Naive thymus-derived CD8-positive, alpha-beta T cell (primary cell): Measurements from ENCODE around the gene DIRAS2. TPM values are rescaled to one million over a fixed set of nuclear protein-coding genes. Genes with fewer than 3 reads are reported as not detected.
"Not testable (repeated sequence)": the region's sequence is repeated elsewhere in the genome, so short reads cannot be mapped to it uniquely, and the experiment has no call there.

ENCODE experiments used
- ATAC-seq, 2 donors: fragments of 150-1000 bp; cut with Tn5 transposase in 1 of 2; sonication (Bioruptor Pico), chemical (Tn5 transposase) in 1 of 2; 1 replicate in 1 of 2; 2 replicates in 1 of 2; pipeline ENCODE4 v1.10.0; 2021; ENCODE audit warnings: mild to moderate bottlenecking in 2 of 2, moderate library complexity in 2 of 2
- POLR2A ChIA-PET: fragments of 350-600 bp; sonication (Branson Sonifier 250); formaldehyde crosslinking; loops from one replicate; lab custom pipeline; 2021; ENCODE audit warnings: antibody characterized with exemption; lab: Charles Lee
- DNase-seq, 10 donors: peaks; one replicate each; pipeline versions ENCODE4 v3.0.0 to v3.0.0-alpha.2; 2020 to 2022
- H3K27ac Mint-ChIP-seq, 10 donors: one replicate each; pipeline ENCODE4 v1.8.0; 2020 to 2022; ENCODE audit warnings: mild to moderate bottlenecking in 10 of 10, mixed read lengths in 10 of 10, moderate library complexity in 4 of 10, inconsistent platforms in 1 of 10
- H3K27me3 Mint-ChIP-seq, 5 donors: one replicate each; pipeline ENCODE4 v1.8.0; 2021 to 2022; ENCODE audit warnings: mixed read lengths in 5 of 5
- H3K36me3 Mint-ChIP-seq, 3 donors: one replicate each; pipeline ENCODE4 v1.8.0; 2020 to 2022; ENCODE audit warnings: mixed read lengths in 3 of 3, mild to moderate bottlenecking in 2 of 3, inconsistent platforms in 1 of 3
- H3K4me1 Mint-ChIP-seq, 4 donors: one replicate each; pipeline ENCODE4 v1.8.0; 2021 to 2022; ENCODE audit warnings: mixed read lengths in 4 of 4
- H3K4me3 Mint-ChIP-seq, 10 donors: one replicate each; pipeline ENCODE4 v1.8.0; 2020 to 2022; ENCODE audit warnings: mild to moderate bottlenecking in 10 of 10, mixed read lengths in 10 of 10, moderate library complexity in 6 of 10, inconsistent platforms in 1 of 10
- H3K9me3 Mint-ChIP-seq, 9 donors: one replicate each; pipeline ENCODE4 v1.8.0; 2020 to 2022; ENCODE audit warnings: mixed read lengths in 9 of 9, mild to moderate bottlenecking in 3 of 9, inconsistent platforms in 1 of 9, moderate library complexity in 1 of 9
- polyA plus RNA-seq, 3 donors: library from polyadenylated mRNA; unstranded; fragments of 300-500 nt; fragmentation: Illumina TruSeq; gene quantifications; one replicate each; pipeline ENCODE4 v1.2.3, GENCODE V29; 2021
- total RNA-seq, 8 experiments: library from RNA in 2 of 8; stranded (reverse) in 2 of 8; gene quantifications; one replicate each; pipeline ENCODE4 v1.2.3 and lab custom pipeline; 2021 to 2026

The DIRAS2 gene
- total RNA-seq (not detected), polyA plus RNA-seq (not detected), total RNA-seq (lab: John Stamatoyannopoulos, UW) (0 reads per million in 6 experiments)

DNA sequence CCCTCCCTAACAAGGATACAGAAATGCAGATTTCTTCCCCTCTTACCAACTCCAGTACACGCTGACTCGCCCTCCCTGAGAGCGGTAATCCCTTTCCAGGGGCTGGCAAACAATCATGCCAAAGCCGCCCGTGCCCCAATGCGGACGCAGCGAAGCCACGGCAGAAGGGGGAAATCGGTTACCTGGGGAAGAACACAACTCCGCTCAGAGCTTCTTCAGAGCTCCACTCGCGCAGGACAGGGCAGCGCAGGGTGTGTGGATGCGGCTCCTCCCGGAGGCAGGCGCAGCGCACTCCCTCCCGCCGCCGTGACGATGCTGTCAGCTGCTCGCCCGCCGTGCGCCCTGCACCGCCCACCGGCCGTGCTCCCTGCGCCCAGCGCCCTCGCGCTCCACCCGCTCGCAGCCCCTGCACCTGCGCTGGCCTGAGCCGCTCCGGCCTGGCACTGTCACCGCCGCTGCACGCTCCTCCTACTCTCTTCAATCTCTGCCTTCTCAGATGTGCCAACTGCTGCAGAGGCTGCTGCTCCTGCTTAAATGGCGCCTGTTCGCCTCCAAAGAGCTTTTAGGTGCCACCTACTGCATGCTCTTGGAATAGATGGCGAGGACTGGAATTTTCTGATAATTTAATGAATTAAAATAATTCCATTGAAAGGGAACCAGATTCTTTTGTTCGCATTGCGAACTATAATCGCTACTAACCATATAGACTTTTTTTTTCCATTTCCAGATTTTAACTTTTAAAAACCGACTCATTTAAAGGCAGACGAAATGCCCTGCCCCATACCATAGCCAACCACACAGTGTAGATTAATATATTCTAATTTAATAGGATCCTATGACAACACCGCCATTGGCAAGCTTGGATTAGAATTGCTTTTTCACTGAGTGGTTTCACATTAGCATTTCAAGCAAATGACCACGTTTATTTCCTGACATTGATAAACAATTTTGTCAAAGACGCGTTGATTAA lies at the start of gene DIRAS2:
TSS of gene DIRAS2 (minus strand) at position 255 of the 970 bp plus-strand sequence. CDS start 28,997 bp downstream, outside the sequence.
- H3K27me3 Mint-ChIP-seq: peaks cover 38 to 77% (median 50%) of the 10 kb centered on the region in 5 donors
- H3K4me3 Mint-ChIP-seq: peak within 1 kb of the TSS in 9 of 10 donors; percentile 22 to 68 (median 57)
- ATAC-seq: peak in 1 of 2 donors; percentile 16
- H3K9me3 Mint-ChIP-seq: no peaks in the 10 kb centered on the region
- H3K36me3 Mint-ChIP-seq: peaks cover 0 to 3% (median 0%) of the 10 kb centered on the region in 3 donors
- DNase-seq: no peak
- POLR2A ChIA-PET: no interaction called here
- no peak within 1 kb of the TSS for H3K27ac Mint-ChIP-seq
- peaks cover 1 to 15% (median 11%) of the 10 kb centered on the region in 4 donors for H3K4me1 Mint-ChIP-seq

DNA sequence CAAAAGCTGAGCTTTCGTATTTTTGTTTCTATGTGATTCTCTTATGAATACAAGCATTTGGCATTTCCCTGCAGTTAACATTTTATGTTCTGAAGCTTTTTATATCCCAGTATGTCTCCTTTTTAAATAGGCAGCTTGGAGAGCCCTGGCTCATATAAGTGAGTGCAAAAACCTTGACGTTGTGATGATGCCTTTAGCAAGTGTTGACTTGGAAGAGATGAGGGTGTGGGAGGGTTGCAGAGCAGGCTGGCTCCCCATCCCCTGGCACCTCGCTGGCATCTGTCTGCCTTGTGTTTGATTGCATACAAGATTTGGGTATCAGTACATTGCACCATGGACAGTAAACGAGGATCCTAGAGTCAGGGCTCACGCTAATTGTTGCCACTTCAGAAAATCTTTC lies 42.1 kb upstream of the DIRAS2 start:
- H3K4me3 Mint-ChIP-seq: no peak overlapping the region
- H3K36me3 Mint-ChIP-seq: no peaks in the 10 kb centered on the region
- ATAC-seq (no peak), DNase-seq (no peak)
- H3K27ac Mint-ChIP-seq: no peak overlapping the region
- H3K9me3 Mint-ChIP-seq: peaks cover 0 to 10% (median 2%) of the 10 kb centered on the region in 9 donors
- H3K27me3 Mint-ChIP-seq: peaks cover 0 to 18% (median 5%) of the 10 kb centered on the region in 5 donors
- H3K4me1 Mint-ChIP-seq: no peaks in the 10 kb centered on the region
- POLR2A ChIA-PET: no interaction called here

- H3K4me3 Mint-ChIP-seq: no peak overlapping the region
- H3K36me3 Mint-ChIP-seq: no peaks in the 10 kb centered on the region
- H3K9me3 Mint-ChIP-seq: peaks cover 0 to 9% (median 2%) of the 10 kb centered on the region in 9 donors
- ATAC-seq (no peak), DNase-seq (no peak)
- H3K4me1 Mint-ChIP-seq: no peaks in the 10 kb centered on the region
- H3K27me3 Mint-ChIP-seq: peaks cover 0 to 17% (median 5%) of the 10 kb centered on the region in 5 donors
- no peak overlapping the region for H3K27ac Mint-ChIP-seq
- POLR2A ChIA-PET: no interaction called here
Measured at GRCh38 chr9:90684106-90684505, 41.5 kb upstream of the DIRAS2 start.

- DNase-seq (no peak), ATAC-seq (no peak)
- Mint-ChIP-seq H3K4me1 (no peaks in the 10 kb centered on the region), H3K27me3 (peaks cover 0 to 7% (median 3%) of the 10 kb centered on the region in 5 donors), H3K9me3 (no peaks in the 10 kb centered on the region), H3K36me3 (no peaks in the 10 kb centered on the region), H3K4me3 (no peak overlapping the region), H3K27ac (no peak overlapping the region)
- POLR2A ChIA-PET: no interaction called here
Measured at GRCh38 chr9:90680534-90680933, 37.9 kb upstream of the DIRAS2 start.

DNA sequence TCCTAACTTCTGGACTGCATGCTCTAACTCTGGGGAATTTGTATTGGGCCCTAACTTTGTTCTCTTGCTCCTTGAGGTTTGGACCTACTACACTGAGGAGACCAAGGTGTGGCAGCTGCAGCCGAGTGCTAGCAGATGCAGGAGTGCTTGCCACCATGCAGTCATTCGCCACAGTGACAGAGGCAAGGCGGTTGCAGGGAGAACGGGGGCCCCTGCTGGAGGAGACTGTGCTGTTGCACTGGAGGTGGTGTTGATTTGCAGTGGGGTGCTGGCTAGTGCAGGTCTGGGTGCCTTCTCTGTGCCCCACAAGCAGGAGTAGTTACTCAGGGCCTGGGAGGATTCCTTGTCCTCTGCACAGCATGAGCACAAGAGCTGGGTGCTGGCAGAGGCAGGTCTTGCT lies 22.4 kb upstream of the DIRAS2 start:
- H3K4me3 Mint-ChIP-seq: no peak overlapping the region
- peaks cover 3 to 19% (median 13%) of the 10 kb centered on the region in 9 donors for H3K9me3 Mint-ChIP-seq
- H3K4me1 Mint-ChIP-seq: no peaks in the 10 kb centered on the region
- POLR2A ChIA-PET: no interaction called here
- DNase-seq (no peak), ATAC-seq (no peak)
- H3K27me3 Mint-ChIP-seq: peaks cover 12 to 70% (median 42%) of the 10 kb centered on the region in 5 donors
- H3K36me3 Mint-ChIP-seq: no peaks in the 10 kb centered on the region
- H3K27ac Mint-ChIP-seq: no peak overlapping the region

- Mint-ChIP-seq H3K4me1 (no peaks in the 10 kb centered on the region), H3K4me3 (no peak overlapping the region), H3K9me3 (peaks cover 0 to 17% (median 10%) of the 10 kb centered on the region in 9 donors), H3K27me3 (peaks cover 4 to 42% (median 22%) of the 10 kb centered on the region in 5 donors), H3K36me3 (peaks cover 0 to 5% (median 0%) of the 10 kb centered on the region in 3 donors), H3K27ac (no peak overlapping the region)
- ATAC-seq (no peak), DNase-seq (no peak)
- POLR2A ChIA-PET: no interaction called here
Measured at GRCh38 chr9:90659650-90660364, 17.2 kb upstream of the DIRAS2 start.

- H3K27me3 Mint-ChIP-seq: peaks cover 4 to 32% (median 19%) of the 10 kb centered on the region in 5 donors
- H3K27ac Mint-ChIP-seq: no peak overlapping the region
- H3K9me3 Mint-ChIP-seq: peaks cover 0 to 10% (median 5%) of the 10 kb centered on the region in 9 donors
- ATAC-seq (no peak), DNase-seq (no peak)
- peaks cover 0 to 5% (median 0%) of the 10 kb centered on the region in 3 donors for H3K36me3 Mint-ChIP-seq
- POLR2A ChIA-PET: no interaction called here
- H3K4me3 Mint-ChIP-seq: no peak overlapping the region
- no peaks in the 10 kb centered on the region for H3K4me1 Mint-ChIP-seq
Measured at GRCh38 chr9:90658783-90659182, 16.2 kb upstream of the DIRAS2 start.

- H3K36me3 Mint-ChIP-seq: peaks cover 0 to 5% (median 0%) of the 10 kb centered on the region in 3 donors
- peaks cover 0 to 9% (median 5%) of the 10 kb centered on the region in 9 donors for H3K9me3 Mint-ChIP-seq
- DNase-seq: no peak
- no peaks in the 10 kb centered on the region for H3K4me1 Mint-ChIP-seq
- H3K27ac Mint-ChIP-seq: no peak overlapping the region
- POLR2A ChIA-PET: no interaction called here
- H3K27me3 Mint-ChIP-seq: peaks cover 3 to 26% (median 17%) of the 10 kb centered on the region in 5 donors
- no peak overlapping the region for H3K4me3 Mint-ChIP-seq
- no peak for ATAC-seq
Measured at GRCh38 chr9:90658181-90658580, 15.6 kb upstream of the DIRAS2 start.

GRCh38 chr9:90656876-90657275 lies 14.3 kb upstream of the DIRAS2 start:
- H3K4me1 Mint-ChIP-seq, POLR2A ChIA-PET, H3K4me3 Mint-ChIP-seq, ATAC-seq, H3K27ac Mint-ChIP-seq, DNase-seq, H3K36me3 Mint-ChIP-seq: not testable (repeated sequence)
- Mint-ChIP-seq H3K27me3 (peaks cover 0 to 13% (median 10%) of the 10 kb centered on the region in 5 donors), H3K9me3 (peaks cover 0 to 13% (median 6%) of the 10 kb centered on the region in 9 donors)

GRCh38 chr9:90651246-90651645 lies 8.6 kb upstream of the DIRAS2 start:
- Mint-ChIP-seq H3K9me3 (peaks cover 10 to 33% (median 17%) of the 10 kb centered on the region in 9 donors), H3K4me3 (no peak overlapping the region), H3K27ac (no peak overlapping the region), H3K36me3 (peaks cover 0 to 19% (median 2%) of the 10 kb centered on the region in 3 donors), H3K4me1 (no peaks in the 10 kb centered on the region), H3K27me3 (peaks cover 11 to 36% (median 20%) of the 10 kb centered on the region in 5 donors)
- POLR2A ChIA-PET: no interaction called here
- ATAC-seq (no peak), DNase-seq (no peak)

GRCh38 chr9:90647843-90648242 lies 5.2 kb upstream of the DIRAS2 start:
- no peak overlapping the region for H3K27ac Mint-ChIP-seq
- H3K9me3 Mint-ChIP-seq: peaks cover 10 to 33% (median 17%) of the 10 kb centered on the region in 9 donors
- ATAC-seq (no peak), DNase-seq (no peak)
- peaks cover 1 to 3% (median 2%) of the 10 kb centered on the region in 4 donors for H3K4me1 Mint-ChIP-seq
- peaks cover 31 to 60% (median 41%) of the 10 kb centered on the region in 5 donors for H3K27me3 Mint-ChIP-seq
- no peak overlapping the region for H3K4me3 Mint-ChIP-seq
- H3K36me3 Mint-ChIP-seq: peaks cover 0 to 19% (median 2%) of the 10 kb centered on the region in 3 donors
- POLR2A ChIA-PET: no interaction called here

DNA sequence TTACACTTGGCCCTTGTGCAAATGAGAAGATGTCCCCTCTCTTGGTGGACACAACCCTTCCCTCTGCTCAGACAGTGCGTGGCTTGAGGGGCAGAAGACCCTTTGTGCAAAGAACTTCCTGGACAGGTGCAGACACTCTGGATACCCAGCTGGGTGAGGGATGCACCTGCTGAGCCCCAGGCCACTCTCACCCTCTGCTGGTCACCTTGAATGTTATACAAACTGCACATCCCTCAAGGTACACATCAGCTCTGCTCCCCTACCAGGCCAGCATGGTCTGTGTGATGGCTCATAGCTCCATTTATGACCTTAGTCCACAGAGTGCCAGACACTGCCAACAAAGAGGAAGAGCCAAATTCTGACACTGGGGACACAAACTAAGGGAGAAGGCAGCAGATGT lies 3.1 kb upstream of the DIRAS2 start:
- ATAC-seq: no peak
- Mint-ChIP-seq H3K4me1 (peaks cover 1 to 15% (median 11%) of the 10 kb centered on the region in 4 donors), H3K27me3 (peaks cover 39 to 77% (median 51%) of the 10 kb centered on the region in 5 donors), H3K27ac (no peak overlapping the region), H3K9me3 (peaks cover 7 to 20% (median 12%) of the 10 kb centered on the region in 9 donors), H3K4me3 (no peak overlapping the region), H3K36me3 (peaks cover 0 to 12% (median 0%) of the 10 kb centered on the region in 3 donors)
- POLR2A ChIA-PET: no interaction called here
- no peak for DNase-seq
